Activated naive CD4-positive, alpha-beta T cell treated with anti-CD3 and anti-CD28 coated beads, Interleukin-2, amount 50 U/mL, for 24 hours (primary cell): ENCODE data around the gene TBX5.
"Not testable (repeated sequence)": the region's sequence is repeated elsewhere in the genome, so short reads cannot be mapped to it uniquely, and the experiment has no call there.

Source experiments
- H3K27ac Mint-ChIP-seq: one replicate; pipeline ENCODE4 v1.8.0; 2021; ENCODE audit warnings: mild to moderate bottlenecking, mixed read lengths
- H3K27me3 Mint-ChIP-seq: one replicate; pipeline ENCODE4 v1.8.0; 2021; ENCODE audit warnings: mixed read lengths
- H3K36me3 Mint-ChIP-seq: one replicate; pipeline ENCODE4 v1.8.0; 2021; ENCODE audit warnings: mixed read lengths
- H3K4me1 Mint-ChIP-seq: one replicate; pipeline ENCODE4 v1.8.0; 2021; ENCODE audit warnings: mixed read lengths
- H3K4me3 Mint-ChIP-seq: one replicate; pipeline ENCODE4 v1.8.0; 2021; ENCODE audit warnings: mild to moderate bottlenecking, mixed read lengths
- H3K9me3 Mint-ChIP-seq: one replicate; pipeline ENCODE4 v1.8.0; 2021; ENCODE audit warnings: mixed read lengths

The TBX5 gene

DNA sequence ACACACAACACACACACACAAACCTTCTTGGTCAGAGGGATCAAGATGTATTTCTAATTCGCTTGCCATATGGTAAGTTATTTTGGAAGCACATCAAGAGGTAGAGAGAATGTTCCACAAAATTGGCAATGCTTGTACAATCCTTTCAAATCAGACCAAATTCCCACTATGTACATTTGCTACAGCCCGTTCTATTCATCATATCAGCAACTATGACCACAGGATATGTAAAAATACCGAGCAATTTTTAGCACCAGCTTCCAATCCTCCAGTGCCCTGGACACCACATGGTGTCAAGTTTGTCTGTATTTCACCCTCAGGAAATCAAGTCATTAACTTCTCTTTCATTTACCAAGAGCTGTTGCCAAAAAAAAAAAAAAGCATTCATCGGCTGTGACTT, 21.2 kb downstream of the TBX5 start:
- peaks cover 7% of the 10 kb centered on the region for H3K27me3 Mint-ChIP-seq
- H3K27ac Mint-ChIP-seq, result no peak overlapping the region
- no peaks in the 10 kb centered on the region for H3K9me3 Mint-ChIP-seq
- H3K4me1 Mint-ChIP-seq, result no peaks in the 10 kb centered on the region
- no peak overlapping the region for H3K4me3 Mint-ChIP-seq
- no peaks in the 10 kb centered on the region for H3K36me3 Mint-ChIP-seq

- no peak overlapping the region for H3K4me3 Mint-ChIP-seq
- H3K9me3 Mint-ChIP-seq, result no peaks in the 10 kb centered on the region
- H3K27ac Mint-ChIP-seq, result no peak overlapping the region
- H3K4me1 Mint-ChIP-seq, result no peaks in the 10 kb centered on the region
- H3K36me3 Mint-ChIP-seq, result no peaks in the 10 kb centered on the region
- peaks cover 8% of the 10 kb centered on the region for H3K27me3 Mint-ChIP-seq
Measured at GRCh38 chr12:114381177-114381576, 24.8 kb downstream of the TBX5 start.

- Mint-ChIP-seq H3K27ac (no peak overlapping the region), H3K27me3 (peaks cover 10% of the 10 kb centered on the region), H3K4me3 (no peak overlapping the region), H3K36me3 (no peaks in the 10 kb centered on the region), H3K4me1 (no peaks in the 10 kb centered on the region), H3K9me3 (peaks cover 7% of the 10 kb centered on the region)
Measured at GRCh38 chr12:114371733-114372132, 34.2 kb downstream of the TBX5 start.

DNA sequence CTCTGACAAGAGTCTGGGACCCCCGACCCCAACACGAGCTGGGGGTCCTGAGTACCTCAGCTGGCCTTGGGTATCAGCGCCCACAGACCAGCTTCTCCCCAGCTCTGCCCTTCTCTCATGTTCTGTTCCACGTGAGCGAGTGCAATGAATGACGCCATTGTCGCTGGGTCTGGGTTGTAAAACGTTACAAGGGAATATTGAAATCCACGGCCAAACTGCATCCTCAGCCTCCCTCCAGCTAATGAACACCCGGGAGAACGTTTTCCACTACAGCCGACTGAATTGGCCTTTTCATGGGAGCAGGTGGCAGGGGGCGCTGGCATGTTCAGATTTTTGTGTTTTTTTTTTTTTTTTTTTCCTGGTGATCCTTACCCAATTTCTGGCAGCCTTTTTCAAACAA, 34.7 kb downstream of the TBX5 start:
- no peaks in the 10 kb centered on the region for H3K36me3 Mint-ChIP-seq
- H3K27me3 Mint-ChIP-seq, result peaks cover 10% of the 10 kb centered on the region
- no peaks in the 10 kb centered on the region for H3K4me1 Mint-ChIP-seq
- H3K27ac Mint-ChIP-seq, result no peak overlapping the region
- H3K4me3 Mint-ChIP-seq, result no peak overlapping the region
- H3K9me3 Mint-ChIP-seq, result peaks cover 8% of the 10 kb centered on the region

GRCh38 chr12:114368685-114369452, 37.1 kb downstream of the TBX5 start:
- Mint-ChIP-seq H3K36me3 (no peaks in the 10 kb centered on the region), H3K27ac (no peak overlapping the region)

GRCh38 chr12:114361992-114362391, 44.0 kb downstream of the TBX5 start:
- H3K4me3 Mint-ChIP-seq, result no peak overlapping the region
- H3K27ac Mint-ChIP-seq, result no peak overlapping the region
- H3K4me1 Mint-ChIP-seq, result no peaks in the 10 kb centered on the region
- no peaks in the 10 kb centered on the region for H3K36me3 Mint-ChIP-seq
- H3K27me3 Mint-ChIP-seq, result peaks cover 2% of the 10 kb centered on the region
- peaks cover 4% of the 10 kb centered on the region for H3K9me3 Mint-ChIP-seq

More at GRCh38 chr12:114368685-114369452, 37.1 kb downstream of the TBX5 start:
- H3K4me1 Mint-ChIP-seq, result no peaks in the 10 kb centered on the region
- H3K9me3 Mint-ChIP-seq, result peaks cover 8% of the 10 kb centered on the region
- no peak overlapping the region for H3K4me3 Mint-ChIP-seq
- H3K27me3 Mint-ChIP-seq, result peaks cover 9% of the 10 kb centered on the region

DNA sequence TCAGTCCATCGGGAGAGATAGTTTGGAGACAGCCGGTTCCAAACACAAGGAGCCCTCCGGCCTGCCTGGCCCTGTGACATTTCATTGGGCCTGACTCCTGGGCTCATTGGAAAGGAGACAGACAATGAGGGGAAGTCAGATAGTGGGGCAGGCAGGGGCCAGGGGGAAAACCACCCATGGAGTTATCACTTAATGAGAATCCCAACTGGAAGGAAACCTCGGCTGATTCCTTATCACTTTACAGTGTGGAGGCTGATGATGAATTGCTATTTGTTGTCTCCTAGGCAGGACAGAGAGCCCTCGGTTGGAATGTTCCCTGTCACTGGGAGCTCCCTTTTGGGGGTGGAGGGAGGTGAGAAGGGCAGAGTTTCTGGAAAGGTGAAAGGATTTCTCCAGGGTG, 44.4 kb downstream of the TBX5 start:
- no peak overlapping the region for H3K4me3 Mint-ChIP-seq
- H3K9me3 Mint-ChIP-seq, result peaks cover 2% of the 10 kb centered on the region
- H3K27me3 Mint-ChIP-seq, result peaks cover 2% of the 10 kb centered on the region
- no peaks in the 10 kb centered on the region for H3K4me1 Mint-ChIP-seq
- no peak overlapping the region for H3K27ac Mint-ChIP-seq
- no peaks in the 10 kb centered on the region for H3K36me3 Mint-ChIP-seq

GRCh38 chr12:114360485-114360884, 45.5 kb downstream of the TBX5 start:
- Mint-ChIP-seq H3K36me3 (no peaks in the 10 kb centered on the region), H3K9me3 (peaks cover 5% of the 10 kb centered on the region), H3K27me3 (peaks cover 3% of the 10 kb centered on the region), H3K4me3 (no peak overlapping the region), H3K4me1 (no peaks in the 10 kb centered on the region), H3K27ac (no peak overlapping the region)

- H3K4me1 Mint-ChIP-seq, result no peaks in the 10 kb centered on the region
- peaks cover 5% of the 10 kb centered on the region for H3K9me3 Mint-ChIP-seq
- peaks cover 6% of the 10 kb centered on the region for H3K27me3 Mint-ChIP-seq
- no peak overlapping the region for H3K27ac Mint-ChIP-seq
- H3K36me3 Mint-ChIP-seq, result no peaks in the 10 kb centered on the region
- H3K4me3 Mint-ChIP-seq, result no peak overlapping the region
Measured at GRCh38 chr12:114355389-114356088, 50.4 kb downstream of the TBX5 start.

DNA sequence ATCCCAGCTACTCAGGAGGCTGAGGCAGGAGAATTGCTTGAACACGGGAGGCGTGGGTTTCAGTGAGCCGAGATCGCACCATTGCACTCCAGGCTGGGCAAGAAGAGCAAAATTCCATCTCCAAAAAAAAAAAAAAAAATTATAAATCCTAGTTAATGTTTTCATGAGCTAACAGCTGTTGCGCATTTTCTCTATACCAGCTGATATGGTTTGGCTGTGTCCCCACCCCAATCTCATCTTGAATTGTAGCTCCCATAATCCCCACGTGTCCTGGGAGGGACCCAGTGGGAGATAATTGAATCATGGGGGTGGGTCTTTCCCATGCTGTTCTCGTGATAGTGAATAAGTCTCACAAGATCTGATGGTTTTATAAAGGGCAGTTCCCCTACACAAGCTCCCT, 56.7 kb downstream of the TBX5 start:
- H3K36me3 Mint-ChIP-seq, H3K27me3 Mint-ChIP-seq, H3K4me1 Mint-ChIP-seq, H3K9me3 Mint-ChIP-seq, H3K4me3 Mint-ChIP-seq, H3K27ac Mint-ChIP-seq: not testable (repeated sequence)

- H3K27me3 Mint-ChIP-seq, result no peaks in the 10 kb centered on the region
- no peak overlapping the region for H3K27ac Mint-ChIP-seq
- no peaks in the 10 kb centered on the region for H3K9me3 Mint-ChIP-seq
- no peaks in the 10 kb centered on the region for H3K36me3 Mint-ChIP-seq
- H3K4me3 Mint-ChIP-seq, result no peak overlapping the region
- no peaks in the 10 kb centered on the region for H3K4me1 Mint-ChIP-seq
Measured at GRCh38 chr12:114347861-114348260, 58.1 kb downstream of the TBX5 start.

DNA sequence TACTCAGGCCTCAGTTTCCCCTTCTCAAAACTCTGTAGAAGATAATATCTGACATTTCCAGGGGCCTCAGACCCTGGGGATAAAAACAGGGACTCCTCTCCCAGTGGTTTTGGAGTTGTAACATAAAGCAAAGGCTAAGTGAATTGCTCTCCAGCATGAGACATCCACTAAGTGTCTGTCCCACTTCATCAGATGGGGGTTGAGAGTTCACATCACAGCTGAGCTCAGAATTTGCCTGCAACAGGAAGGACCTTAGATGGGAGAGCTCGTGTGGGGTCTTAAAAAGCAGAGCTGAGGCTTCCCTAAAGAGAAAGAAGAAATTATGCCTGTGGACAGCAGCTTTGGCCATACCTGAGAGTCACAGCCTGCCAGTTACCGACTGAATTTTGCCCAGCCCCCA, 61.1 kb downstream of the TBX5 start:
- H3K9me3 Mint-ChIP-seq, result no peaks in the 10 kb centered on the region
- no peaks in the 10 kb centered on the region for H3K4me1 Mint-ChIP-seq
- H3K4me3 Mint-ChIP-seq, result no peak overlapping the region
- H3K36me3 Mint-ChIP-seq, result no peaks in the 10 kb centered on the region
- H3K27ac Mint-ChIP-seq, result no peak overlapping the region
- H3K27me3 Mint-ChIP-seq, result no peaks in the 10 kb centered on the region

- Mint-ChIP-seq H3K9me3 (no peaks in the 10 kb centered on the region), H3K36me3 (no peaks in the 10 kb centered on the region), H3K27ac (no peak overlapping the region), H3K4me3 (no peak overlapping the region), H3K27me3 (no peaks in the 10 kb centered on the region), H3K4me1 (no peaks in the 10 kb centered on the region)
Measured at GRCh38 chr12:114344303-114344663, 61.7 kb downstream of the TBX5 start.

DNA sequence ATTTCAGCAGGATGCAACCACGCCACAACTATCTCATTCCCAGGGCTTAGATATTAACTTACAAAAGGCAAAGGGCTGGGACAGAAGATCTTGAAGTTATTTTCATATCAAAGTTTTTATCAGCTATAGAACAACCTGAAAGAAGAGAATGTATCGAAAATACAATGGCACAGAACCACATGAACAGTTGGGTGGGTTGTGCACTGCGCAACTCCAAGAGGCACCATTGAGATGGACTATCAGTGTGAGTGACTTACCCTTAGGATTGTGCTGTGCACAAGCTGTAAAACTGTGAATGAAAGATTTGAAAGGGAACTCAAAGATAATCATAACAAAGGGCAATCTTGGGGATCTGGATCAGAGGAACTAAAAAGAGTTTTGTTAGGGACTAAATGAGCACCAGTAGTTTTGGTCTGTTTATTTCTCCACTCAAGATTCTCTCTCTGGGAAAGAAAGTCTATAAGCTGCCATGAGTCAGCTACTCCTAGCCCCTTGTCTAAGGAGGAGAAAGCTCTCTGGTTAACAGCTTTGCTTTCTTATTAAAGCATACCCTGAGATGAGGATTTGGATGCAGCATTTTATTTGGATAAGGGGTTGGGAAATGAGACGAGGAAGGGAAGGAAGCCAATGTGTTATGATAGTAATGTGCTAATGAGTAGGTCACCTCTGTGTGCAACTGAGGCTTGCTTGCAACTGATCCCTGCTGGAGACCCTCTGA, 62.2 kb downstream of the TBX5 start:
- no peaks in the 10 kb centered on the region for H3K27me3 Mint-ChIP-seq
- H3K9me3 Mint-ChIP-seq, result no peaks in the 10 kb centered on the region
- no peak overlapping the region for H3K27ac Mint-ChIP-seq

DNA sequence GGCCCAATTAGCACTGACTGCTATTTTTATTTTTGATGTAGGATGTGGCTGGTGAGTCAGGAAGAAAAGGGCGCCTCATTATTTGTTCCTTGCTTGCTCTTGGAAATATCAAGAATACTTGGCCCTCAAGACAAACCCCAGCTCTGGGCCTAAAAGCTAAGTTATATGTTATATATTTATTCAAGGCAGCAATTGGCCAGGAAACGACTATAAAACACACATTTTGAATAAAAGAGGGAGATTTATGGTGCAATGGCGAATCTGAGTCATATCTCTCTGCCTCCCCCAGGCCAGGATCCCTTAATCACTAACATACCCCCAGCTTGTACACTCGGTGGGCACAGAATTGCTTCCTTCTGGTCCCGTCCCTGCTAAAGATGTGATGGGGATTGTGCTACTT, 63.3 kb downstream of the TBX5 start:
- peaks cover 2% of the 10 kb centered on the region for H3K27me3 Mint-ChIP-seq
- H3K36me3 Mint-ChIP-seq, result no peaks in the 10 kb centered on the region
- no peaks in the 10 kb centered on the region for H3K4me1 Mint-ChIP-seq
- H3K4me3 Mint-ChIP-seq, result no peak overlapping the region
- H3K27ac Mint-ChIP-seq, result no peak overlapping the region
- no peaks in the 10 kb centered on the region for H3K9me3 Mint-ChIP-seq

More for the DNA sequence above, 62.2 kb downstream of the TBX5 start:
- H3K4me1 Mint-ChIP-seq, result no peaks in the 10 kb centered on the region
- no peaks in the 10 kb centered on the region for H3K36me3 Mint-ChIP-seq
- H3K4me3 Mint-ChIP-seq, result no peak overlapping the region

GRCh38 chr12:114341635-114342034, 64.3 kb downstream of the TBX5 start:
- no peaks in the 10 kb centered on the region for H3K36me3 Mint-ChIP-seq
- no peak overlapping the region for H3K4me3 Mint-ChIP-seq
- H3K27ac Mint-ChIP-seq, result no peak overlapping the region
- H3K4me1 Mint-ChIP-seq, result no peaks in the 10 kb centered on the region
- H3K27me3 Mint-ChIP-seq, result peaks cover 2% of the 10 kb centered on the region
- H3K9me3 Mint-ChIP-seq, result no peaks in the 10 kb centered on the region
